Activated effector memory CD4-positive, alpha-beta T cell treated with anti-CD3 and anti-CD28 coated beads, Interleukin-2, amount 50 U/mL, for 16 hours (primary cell): ENCODE data around the gene SYS1.
"Not testable (repeated sequence)": the region's sequence is repeated elsewhere in the genome, so short reads cannot be mapped to it uniquely, and the experiment has no call there.

Experiments
- DNase-seq: peaks from one replicate; pipeline ENCODE4 v3.0.0-alpha.2; 2020

SYS1 gene

DNA sequence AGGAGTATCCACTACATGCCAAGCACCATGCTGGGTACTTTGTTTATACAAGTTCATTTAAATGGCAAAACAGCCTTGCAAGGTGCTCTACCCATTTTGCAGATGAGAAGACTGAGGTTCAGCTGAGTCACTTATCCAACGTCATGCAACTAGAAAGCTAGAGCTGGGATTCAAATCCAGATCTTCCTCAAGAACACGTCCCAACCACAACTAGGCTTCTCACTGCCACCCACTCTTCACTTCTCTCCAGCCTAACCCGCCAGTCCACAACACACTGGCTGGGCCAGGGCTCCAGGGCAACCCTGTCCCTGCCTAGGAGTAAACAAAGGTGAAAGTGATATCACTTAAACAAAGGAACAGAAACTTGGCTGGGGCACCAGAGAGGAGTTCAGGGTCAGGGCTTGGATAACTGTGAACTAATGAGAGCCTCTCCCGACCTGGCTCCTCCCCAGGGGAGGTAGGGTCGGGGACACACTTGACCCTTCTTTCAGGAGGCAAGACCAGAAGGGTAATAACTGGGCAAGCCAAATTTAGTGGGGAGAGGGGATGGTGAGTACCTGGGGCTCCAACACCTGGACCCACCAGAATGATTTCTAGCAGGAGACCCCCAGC lies 22.6 kb upstream of the SYS1 start:
- no peak for DNase-seq

DNA sequence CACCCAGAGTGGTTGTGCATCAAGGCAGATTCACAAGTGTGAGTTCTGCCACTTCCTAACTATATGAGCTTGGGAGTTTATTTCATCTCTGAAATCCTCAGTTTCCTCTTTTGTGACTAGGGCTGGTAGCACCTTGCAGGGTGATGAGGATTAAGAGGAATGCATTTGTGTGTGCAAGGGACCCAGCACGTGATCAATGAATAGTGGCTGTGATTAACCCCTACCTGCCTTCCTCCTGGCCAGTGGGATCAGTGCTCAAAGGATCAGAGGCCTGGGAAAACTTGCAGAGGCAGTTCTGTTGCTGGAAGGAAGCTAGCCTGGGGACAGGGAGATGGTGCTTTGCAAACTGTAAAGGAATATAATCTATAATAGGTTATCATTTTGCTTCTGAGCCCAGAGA lies 22.0 kb upstream of the SYS1 start:
- no peak for DNase-seq

DNA sequence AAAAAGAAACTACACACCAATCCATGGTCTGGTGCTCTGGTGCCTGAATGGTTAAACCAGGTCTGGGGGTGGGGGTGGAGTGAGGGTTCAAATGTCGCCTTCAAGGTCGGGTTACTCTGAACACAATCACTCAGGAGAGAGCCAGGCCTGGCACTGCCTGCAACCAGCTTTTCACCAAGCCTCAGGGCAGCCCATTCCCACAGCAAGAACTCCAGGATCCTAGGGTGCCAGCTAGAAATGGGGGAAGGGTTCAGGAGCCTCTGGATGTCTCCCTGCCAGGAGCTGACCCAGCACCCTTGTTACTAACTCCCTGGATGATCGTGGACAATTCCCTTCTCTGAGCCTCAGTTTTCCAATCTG lies 21.4 kb upstream of the SYS1 start:
- no peak for DNase-seq

DNA sequence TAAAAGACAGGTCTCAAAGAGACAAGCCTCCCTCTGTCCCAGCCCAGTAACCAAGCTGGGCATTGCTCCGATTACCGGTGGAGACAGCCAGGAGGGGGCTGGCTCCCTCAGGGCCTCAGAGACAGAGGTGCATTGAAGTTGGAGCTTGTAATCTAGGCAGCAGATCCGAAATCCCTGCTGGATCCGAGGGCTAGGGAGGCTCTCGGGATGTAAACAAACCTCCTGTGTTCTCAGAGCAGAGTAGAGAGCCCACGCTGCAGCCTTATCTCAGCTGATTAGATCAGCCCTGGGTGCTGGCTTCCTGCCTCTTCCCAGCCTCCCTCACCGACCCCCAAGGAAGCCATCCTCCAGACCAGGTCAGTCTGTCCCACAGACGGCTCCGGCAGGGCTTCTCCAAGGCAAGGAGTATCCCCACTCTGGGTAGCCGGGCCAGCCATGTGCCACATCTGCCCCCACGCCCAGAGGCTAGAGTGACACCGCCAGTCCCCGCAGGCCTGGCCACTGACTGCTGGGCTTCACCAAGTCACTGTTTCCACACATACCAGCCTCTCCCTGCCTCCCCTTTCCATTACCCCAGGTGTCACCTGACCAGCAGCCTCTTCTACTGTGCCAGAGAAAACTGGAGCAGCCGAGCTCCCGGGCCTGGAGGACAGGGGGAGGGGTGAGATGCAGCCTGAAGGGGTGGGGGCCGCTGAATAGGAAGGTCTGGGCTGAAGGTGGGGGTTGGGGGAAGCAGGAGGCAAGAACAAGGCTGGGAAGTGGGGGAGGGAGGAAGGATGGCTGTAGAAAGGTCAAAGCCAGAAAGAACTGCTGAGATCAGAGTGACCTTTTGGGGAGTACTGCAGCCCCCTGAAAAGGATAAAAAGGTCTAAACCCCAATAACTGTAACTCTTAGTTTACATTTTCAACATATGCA lies 20.8 kb upstream of the SYS1 start:
- DNase-seq = no peak

DNA sequence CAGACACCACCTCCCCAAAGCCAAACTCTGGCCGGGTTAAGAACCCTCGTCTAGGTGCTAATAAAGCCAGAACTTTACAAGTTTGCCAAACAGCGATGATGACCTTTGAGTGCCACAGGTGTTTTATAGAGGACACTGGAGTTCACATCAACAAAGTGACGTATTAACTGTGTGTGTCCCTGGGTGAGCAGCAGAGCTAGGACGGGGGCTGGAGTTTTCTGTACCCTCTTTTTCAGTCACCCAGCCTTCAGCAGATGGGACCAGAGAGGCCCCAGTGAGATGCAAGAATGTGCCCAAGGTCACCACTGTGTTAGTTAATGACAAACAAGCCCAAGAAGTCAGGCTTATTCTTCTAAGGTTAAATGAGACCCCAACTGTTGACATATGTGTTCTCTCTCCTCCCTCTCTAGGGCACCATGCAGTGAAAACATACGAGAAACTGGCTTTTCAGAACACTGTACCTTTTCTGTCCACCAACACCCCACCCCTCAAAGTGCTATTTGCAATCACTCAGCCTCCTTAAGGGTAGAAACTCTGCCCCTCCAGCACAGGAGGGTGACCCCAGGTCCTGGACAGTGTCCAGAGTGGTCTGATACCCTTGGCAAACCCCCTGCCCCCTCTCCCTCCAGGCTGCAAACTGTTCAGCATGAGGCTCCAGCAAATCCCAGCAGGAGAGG lies 20.0 kb upstream of the SYS1 start:
- DNase-seq = no peak

DNA sequence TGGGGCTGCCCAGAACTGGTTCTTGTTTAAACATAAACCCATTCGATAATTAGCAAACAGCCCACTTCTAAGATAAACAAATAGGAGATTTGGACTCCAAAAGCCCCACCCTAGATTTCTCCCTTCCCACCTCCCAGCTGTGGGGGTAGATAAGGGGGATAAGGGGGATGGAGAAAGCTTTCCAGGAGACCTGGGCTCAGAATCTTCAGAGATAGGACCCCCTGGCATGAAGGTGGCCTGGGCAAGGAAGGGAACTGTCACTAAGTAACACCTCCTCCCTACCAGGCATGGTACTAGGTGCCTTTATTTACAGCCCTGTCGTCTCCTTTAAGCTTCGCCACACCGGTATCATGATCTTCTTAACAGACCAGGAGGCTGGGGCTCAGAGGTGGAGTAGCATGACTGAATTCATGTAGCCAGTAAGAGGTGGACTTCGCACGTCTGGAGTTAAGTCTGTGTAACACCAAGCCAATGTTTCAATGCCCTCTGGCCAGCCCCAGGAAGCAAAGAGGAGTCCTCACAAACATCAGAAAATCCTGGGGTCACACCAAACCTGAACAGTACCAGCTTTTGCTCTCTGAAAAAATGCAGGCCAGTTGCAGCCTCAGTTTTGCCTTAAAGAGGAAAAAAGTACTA lies 19.3 kb upstream of the SYS1 start:
- no peak for DNase-seq

DNA sequence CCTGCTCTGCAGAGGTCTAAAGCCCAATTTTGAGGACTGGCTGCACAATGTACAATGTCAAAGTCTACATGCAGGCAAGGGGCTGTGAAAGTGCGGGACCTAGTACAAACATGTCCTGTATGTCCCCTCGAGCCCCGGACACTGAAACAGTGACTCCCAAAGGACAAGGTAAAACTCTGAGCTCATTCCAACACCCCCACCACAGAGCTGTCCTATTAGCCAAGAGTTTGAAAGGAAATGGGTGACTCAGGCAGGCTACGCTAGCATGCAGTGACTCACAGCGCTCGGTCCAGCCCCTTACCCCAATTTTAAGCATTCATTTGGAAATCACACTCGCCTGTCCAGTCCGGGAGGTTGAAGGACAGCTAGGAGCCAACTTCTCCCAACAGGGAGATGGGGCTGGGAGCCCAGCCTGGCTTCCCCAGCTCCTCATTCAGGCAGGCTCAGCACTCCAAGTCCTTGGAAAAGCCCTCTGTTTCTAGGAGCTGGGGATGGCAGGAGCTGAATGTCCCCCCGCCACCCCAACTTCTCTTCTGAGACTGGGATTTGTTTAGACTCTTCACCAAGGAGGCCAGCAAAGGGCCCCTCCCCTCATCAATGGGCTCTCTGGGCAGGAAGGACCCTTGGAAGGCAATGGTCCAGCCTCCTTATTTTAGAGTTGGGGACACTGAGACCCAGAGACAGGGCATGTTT lies 18.6 kb upstream of the SYS1 start:
- peak; percentile 67 for DNase-seq

DNA sequence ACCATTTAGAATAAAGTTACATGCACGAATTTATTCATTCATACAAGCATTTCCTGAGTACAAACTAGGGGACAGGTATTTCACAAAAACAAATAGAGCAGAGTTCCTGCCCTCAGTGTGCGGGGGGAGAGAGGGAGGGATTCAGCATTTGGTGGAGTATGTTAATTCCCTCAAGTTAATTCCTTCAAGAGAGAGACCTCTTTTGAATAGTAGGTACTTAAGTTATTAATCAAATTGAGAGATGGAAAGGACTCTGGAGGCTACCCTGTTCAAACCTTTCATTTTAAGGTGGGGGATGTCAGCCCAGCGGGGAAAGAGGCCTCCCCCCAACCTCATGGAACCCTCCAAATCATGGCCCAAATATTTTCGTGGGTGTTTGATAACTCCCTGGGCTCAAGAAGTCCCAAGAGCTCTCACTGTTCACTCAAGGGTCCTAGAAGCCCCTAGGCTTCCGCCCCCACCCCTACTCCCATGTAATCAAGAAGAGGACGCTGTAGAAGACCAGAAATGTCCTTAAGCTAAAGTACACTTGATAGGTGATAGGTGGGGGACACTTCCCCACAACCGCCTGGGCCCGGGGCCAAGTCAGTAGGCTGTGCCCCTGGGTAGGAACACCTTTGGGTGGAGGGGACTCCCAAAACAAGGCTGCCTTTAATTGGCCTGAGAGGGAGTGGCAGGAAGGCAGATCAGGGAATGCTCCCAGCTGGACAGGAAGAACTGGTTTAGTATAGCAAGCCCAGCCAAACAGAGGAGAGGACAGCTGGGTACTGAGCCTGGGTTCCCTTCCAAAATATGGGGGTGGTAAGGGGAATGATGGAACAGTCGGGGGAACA lies 17.6 kb upstream of the SYS1 start:
- DNase-seq = no peak

DNA sequence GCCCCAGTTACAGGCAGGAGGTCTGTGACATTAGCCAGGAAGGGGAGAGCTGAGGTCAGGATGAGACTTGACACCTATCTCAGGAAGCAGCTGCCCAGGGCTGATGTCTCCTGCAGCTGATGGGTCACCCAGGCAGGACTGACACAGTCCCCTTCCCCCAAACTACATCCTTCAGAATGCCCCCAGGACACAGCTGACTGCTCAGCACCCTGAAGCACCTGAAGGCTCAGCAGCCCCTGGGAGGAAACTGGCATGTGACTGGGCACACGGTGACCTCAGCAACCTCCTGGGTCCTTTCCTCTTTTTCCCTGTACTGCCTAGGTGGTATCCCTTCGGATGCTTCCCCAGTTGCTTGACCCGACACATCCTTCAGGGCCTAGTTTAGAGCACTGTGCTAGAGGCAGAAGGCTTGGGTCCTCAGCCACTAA lies 16.7 kb upstream of the SYS1 start:
- no peak for DNase-seq

DNA sequence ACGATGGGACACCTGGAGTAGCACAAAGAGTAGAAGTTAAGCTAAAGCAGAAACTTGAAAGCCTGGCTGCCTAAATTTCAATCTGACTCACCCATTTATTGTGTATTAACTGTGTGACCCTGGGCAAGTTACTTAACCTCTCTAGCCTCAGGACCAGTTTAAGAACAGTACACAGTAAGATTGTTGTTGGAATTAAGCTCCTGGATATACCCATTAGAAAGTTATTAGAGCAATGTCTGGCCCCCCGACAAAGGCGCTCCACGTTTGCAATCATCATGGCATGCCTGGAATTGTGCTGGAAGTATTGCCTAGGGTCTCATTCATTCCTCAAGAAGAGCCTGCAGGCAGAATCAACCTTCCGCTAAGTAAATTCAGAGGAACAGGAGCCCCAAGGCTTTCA lies 16.1 kb upstream of the SYS1 start:
- no peak for DNase-seq

DNA sequence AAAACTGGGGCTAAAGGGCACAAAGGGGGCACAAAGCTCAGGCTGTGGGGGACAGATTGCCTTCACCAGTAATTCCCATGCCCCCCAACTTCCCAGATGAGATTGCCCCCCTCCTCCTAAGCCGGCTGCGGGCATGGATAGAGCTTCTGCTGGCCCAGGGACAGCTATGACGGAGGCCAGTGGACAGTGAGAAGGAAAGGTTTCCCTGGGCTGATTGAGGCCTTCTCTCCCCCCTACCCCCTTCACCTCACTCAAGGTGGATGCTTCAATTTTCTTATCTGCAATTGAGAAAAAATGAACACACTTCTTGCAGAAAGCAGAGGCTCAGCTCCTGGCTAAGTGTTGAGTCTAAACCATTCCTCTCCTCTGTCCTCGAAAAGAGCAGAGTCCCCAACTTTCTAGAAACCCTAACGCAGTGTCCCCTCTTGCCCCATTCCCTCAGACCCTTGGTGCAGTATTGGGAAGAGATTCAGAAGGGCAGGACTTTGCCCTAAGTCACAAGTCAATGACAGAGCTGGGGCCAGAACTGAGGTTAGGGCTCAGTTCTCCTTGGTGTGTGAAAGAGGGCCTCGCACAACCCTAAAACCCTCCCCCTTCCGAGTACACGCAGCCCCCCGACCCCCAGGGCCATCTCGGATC lies 15.5 kb upstream of the SYS1 start:
- no peak for DNase-seq

DNA sequence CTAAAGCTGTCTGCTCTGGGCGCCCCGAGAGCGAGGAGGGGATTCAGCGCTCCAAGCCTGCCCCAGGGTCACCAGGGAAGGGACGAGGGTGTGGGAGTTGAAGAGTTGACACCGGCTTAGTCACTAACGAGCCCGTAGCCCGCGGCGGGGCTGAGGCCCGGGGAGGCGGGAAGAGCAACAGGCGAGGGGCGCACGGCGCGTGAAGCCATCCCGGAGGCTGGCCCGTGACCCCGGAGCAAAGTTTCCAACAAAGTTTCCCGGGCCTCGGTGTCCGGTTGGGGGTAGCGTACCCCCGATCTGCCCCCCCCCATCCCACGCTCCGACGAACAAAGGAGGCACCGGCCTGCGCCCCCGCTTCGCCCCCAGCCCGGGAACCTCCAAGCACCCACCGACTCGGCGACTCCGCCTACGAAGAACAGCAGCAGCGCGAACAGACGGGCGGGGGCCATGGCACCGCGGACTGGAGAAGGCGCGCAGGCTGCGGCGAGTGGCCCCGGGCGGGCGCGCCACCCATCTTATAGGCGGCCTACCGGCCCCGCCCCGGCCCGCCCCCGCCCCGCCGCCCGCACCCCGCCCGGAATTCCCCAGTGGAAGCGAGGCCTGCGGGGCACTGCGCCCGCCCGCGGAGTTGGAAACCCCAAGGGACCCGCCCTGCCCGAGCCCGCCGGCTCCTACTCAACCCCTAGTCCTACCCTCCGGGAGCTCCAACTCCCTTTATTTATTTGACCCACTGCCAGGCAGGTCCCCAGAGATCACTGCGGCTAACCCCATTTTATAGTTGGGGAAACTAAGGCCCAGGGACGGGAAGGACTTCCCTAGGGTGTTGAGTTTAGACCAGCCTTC lies 14.8 kb upstream of the SYS1 start, which contains the start of gene SDC4:
SDC4 (minus strand) TSS at position 489 of the 843 bp plus-strand sequence; CDS start at position 449, 40 bp downstream.
- peak; percentile 89 for DNase-seq

DNA sequence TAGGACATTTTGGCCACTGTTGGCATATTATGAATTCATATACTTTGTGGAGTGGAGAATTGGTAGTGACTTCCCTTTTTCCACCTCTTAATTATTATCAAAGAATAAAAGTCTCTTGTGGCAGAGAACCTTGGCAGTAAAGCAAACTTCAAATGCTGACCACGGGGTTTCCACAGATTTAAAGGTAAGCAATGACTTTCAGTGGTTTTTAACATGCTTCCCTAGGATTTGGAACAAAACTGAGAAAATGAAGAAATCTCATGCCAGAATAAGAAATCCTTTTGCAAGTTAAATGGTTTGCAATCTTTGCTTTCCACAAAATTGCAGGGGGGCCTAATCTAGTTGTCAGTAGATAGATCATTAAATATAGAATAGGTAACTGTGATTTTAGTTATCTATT lies 12.7 kb upstream of the SYS1 start:
- DNase-seq = no peak

DNA sequence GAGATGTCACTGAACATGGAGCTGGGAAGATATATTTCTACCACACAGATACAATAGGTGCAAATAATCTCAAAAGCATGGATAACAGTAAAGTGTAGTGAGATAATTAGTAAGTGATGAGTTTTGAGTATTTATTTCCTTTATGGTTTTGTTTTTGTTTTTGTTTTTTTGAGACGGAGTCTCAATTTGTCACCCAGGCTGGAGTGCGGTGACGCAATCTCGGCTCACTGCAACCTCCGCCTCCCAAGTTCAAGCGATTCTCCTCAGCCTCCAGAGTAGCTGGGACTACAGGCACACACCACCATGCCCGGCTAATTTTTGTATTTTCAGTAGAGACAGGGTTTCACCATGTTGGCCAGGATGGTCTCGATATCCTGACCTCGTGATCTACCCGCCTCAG lies 12.2 kb upstream of the SYS1 start:
- DNase-seq = not testable (repeated sequence)

DNA sequence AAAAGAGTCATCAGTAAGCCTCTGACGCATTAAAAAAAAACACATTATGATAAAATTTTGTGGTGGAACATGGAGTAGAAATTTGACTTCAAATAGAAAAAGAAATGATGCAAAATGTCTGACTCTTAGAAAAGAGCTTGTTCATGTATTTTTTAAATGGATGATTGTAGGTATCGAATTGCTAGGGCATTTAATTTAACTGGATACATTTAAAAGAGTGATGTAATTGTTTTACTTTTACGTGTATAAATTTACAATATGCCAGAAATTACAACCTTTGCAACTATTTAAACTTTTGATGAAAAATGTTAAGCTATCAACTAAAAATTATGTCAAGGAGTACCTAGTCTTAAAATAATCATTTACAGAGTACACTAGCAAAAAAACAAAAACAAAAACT lies 10.2 kb upstream of the SYS1 start:
- no peak for DNase-seq

DNA sequence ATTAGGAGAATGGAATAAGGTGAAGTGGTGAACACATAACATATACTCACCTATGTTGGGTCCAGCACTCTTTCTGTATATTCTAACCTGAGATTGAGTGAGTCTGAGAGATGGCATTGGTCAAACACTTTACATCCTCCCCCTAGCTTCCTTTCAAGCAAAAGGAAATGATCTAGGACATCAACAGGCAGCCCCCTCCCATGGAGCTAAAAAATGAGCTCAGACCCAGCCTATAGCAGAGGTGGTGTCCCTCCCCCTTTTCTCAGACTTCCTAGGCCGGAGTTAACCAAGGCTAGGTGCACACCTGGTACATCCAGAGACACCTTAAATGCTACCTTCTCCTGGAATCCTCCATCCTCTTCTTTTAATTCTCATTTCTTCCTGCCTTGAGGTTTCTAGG lies 9.2 kb upstream of the SYS1 start:
- DNase-seq = no peak

DNA sequence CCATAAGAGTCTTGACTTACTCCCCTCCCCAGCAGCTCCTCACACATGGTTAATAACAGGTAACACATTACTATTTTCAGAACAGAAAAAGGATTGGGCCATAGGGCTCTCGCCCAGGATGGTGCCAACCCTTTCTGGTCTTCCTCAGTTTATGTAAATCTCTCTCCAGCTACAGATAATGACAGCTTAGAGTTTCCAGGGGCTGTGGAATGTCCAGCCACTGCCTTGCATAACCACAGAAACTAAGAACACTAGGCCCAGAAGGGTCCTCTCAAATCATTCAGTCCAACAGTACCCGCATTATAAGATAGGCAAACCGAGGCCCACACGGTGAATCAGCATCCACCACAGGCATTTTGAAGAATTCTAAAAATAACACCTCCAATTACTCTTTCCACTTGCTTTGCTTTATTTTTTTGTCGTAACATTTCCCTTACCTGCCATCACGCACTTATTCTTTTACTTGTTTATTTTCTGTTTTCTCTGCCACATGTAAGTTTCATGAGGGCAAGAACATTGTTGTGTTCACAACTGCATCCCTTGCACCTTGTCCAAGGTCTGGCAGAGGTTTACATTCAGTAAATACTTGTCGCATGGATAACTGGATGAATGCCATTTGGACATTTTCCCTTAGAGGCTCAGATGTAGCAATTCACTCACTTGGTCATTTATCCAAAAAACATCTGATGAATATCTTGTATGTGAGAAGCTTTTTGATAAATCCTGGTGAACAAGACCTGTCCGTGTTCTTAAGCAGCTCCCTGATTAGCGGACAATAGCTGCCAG lies 8.3 kb upstream of the SYS1 start:
- DNase-seq = no peak

DNA sequence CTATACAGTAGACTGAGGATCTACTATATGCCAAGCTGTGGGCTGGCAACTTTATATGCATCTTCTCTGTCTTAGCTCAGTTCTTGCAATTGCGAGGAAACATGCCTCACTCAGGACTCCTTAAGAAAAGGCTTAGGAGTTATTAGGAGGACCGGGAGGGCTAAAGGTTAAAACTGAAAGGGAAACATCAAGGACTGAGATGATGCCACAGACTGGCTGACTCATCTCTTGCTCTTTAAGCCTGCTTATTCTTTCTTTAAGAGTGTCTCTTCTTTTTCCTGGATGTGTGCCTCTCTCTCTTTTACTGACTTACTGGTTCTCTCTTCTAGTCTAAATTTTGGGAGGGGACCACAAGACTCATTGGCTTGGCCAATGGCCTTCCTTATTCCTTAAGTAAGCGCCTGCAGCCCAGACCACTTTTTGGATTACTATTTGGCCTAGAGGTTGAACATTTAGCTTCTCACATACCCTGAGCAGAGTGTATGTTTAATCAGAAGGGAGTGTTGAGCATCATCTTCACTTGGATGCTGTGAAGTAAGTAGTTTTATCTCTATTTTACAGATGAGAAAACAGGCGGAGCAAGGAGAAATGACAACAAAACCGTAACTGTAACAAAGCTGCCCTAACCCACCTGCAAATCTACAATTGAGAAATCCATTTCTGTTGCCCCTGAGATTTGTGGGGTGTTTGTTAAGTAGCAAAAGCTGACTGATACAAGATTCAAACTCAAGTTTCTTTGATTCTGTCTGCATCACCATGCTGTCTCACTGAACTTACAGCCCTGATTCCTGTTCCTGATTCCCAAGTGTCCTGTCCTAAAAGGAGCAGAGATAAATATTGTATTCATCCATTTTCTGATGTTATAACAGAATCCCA lies 7.5 kb upstream of the SYS1 start:
- no peak for DNase-seq
